Brain microvascular endothelial cell (primary cell): Measurements from ENCODE around the gene GCN1.

ENCODE experiments used
- DNase-seq: peaks from one replicate; pipeline ENCODE4 v3.0.0-alpha.2; 2020
- H3K27ac ChIP-seq: fragments of 250-450 bp; sonication (Bioruptor Pico); 2 replicates; pipeline ENCODE4 v1.5.1; 2020; ENCODE audit warnings: mild to moderate bottlenecking, moderate library complexity
- H3K27me3 ChIP-seq: fragments of 250-450 bp; sonication (Bioruptor Pico); replicated peaks from 2 replicates; pipeline ENCODE4 v1.5.1; 2020; ENCODE audit warnings: mild to moderate bottlenecking
- H3K36me3 ChIP-seq: fragments of 250-450 bp; sonication (Bioruptor Pico); replicated peaks from 2 replicates; pipeline ENCODE4 v1.5.1; 2020; ENCODE audit warnings: mild to moderate bottlenecking
- H3K4me3 ChIP-seq: 2 replicates; pipeline ENCODE4 v1.5.1; 2011; ENCODE audit warnings: low read depth, mild to moderate bottlenecking, control low read depth, low read length, moderate library complexity
- CTCF ChIP-seq: IDR thresholded peaks from 2 replicates; pipeline ENCODE4 v1.5.1; 2011; ENCODE audit warnings: low read depth, mild to moderate bottlenecking, moderate library complexity, low read length, control low read depth, inconsistent platforms; ENCODE audit errors: missing control alignments
- in situ Hi-C: cut with HindIII; loops from 2 replicates; pipeline ENCODE4 v1.10.0; 2017; ENCODE audit warnings: low sequenced_read_pairs, low pct_ligation_motif_present

The GCN1 gene

GRCh38 chr12:120103371-120103770 is 91.1 kb downstream of the GCN1 start:
- in situ Hi-C loops = no loop called here
- Histone ChIP-seq H3K27ac (no peak overlapping the region), H3K4me3 (no peak overlapping the region), H3K36me3 (peaks cover 51% of the 10 kb centered on the region), H3K27me3 (no peaks in the 10 kb centered on the region)
- DNase-seq = no peak
- TF ChIP-seq CTCF = no peak

GRCh38 chr12:120103044-120103338 is 91.5 kb downstream of the GCN1 start:
- H3K36me3 ChIP-seq = peaks cover 53% of the 10 kb centered on the region
- no peaks in the 10 kb centered on the region for H3K27me3 ChIP-seq
- DNase-seq = no peak
- H3K4me3 ChIP-seq = no peak overlapping the region
- H3K27ac ChIP-seq = no peak overlapping the region
- TF ChIP-seq CTCF = no peak
- in situ Hi-C loops = no loop called here

GRCh38 chr12:120102189-120103043 is 92.1 kb downstream of the GCN1 start:
- H3K27ac ChIP-seq = no peak overlapping the region
- DNase-seq = no peak
- in situ Hi-C loops = no loop called here
- TF ChIP-seq CTCF = no peak
- H3K4me3 ChIP-seq = no peak overlapping the region
- no peaks in the 10 kb centered on the region for H3K27me3 ChIP-seq
- H3K36me3 ChIP-seq = peaks cover 55% of the 10 kb centered on the region

GRCh38 chr12:120101617-120102016 is 92.9 kb downstream of the GCN1 start:
- H3K36me3 ChIP-seq = peaks cover 56% of the 10 kb centered on the region
- H3K4me3 ChIP-seq = no peak overlapping the region
- no peak for DNase-seq
- H3K27ac ChIP-seq = no peak overlapping the region
- TF ChIP-seq CTCF = no peak
- in situ Hi-C loops = no loop called here
- no peaks in the 10 kb centered on the region for H3K27me3 ChIP-seq

GRCh38 chr12:120101182-120101581 is 93.3 kb downstream of the GCN1 start:
- peaks cover 60% of the 10 kb centered on the region for H3K36me3 ChIP-seq
- TF ChIP-seq CTCF = no peak
- H3K4me3 ChIP-seq = no peak overlapping the region
- no peak for DNase-seq
- no peaks in the 10 kb centered on the region for H3K27me3 ChIP-seq
- in situ Hi-C loops = no loop called here
- no peak overlapping the region for H3K27ac ChIP-seq

GRCh38 chr12:120100630-120101029 is 93.9 kb downstream of the GCN1 start:
- Histone ChIP-seq H3K27me3 (no peaks in the 10 kb centered on the region), H3K36me3 (peaks cover 65% of the 10 kb centered on the region), H3K4me3 (no peak overlapping the region), H3K27ac (no peak overlapping the region)
- no peak for DNase-seq
- no peak for TF ChIP-seq CTCF
- in situ Hi-C loops = no loop called here
